GM21529 (cell line): ENCODE data around the gene B4GALNT3.

Source experiments
- ATAC-seq: cut with Tn5 transposase; IDR thresholded peaks from one replicate; pipeline ENCODE4 v1.9.1; 2021; ENCODE audit not compliant: unreplicated experiment

The B4GALNT3 gene

GRCh38 chr12:466762-467161, 7.0 kb downstream of the B4GALNT3 start:
- ATAC-seq, result no peak

- ATAC-seq, result no peak
Observed at GRCh38 chr12:467591-467990, 7.9 kb downstream of the B4GALNT3 start.

GRCh38 chr12:468671-469389, 9.1 kb downstream of the B4GALNT3 start:
- ATAC-seq, result no peak

GRCh38 chr12:470133-470532, 10.4 kb downstream of the B4GALNT3 start:
- no peak for ATAC-seq

GRCh38 chr12:473198-473597, 13.5 kb downstream of the B4GALNT3 start:
- no peak for ATAC-seq

DNA sequence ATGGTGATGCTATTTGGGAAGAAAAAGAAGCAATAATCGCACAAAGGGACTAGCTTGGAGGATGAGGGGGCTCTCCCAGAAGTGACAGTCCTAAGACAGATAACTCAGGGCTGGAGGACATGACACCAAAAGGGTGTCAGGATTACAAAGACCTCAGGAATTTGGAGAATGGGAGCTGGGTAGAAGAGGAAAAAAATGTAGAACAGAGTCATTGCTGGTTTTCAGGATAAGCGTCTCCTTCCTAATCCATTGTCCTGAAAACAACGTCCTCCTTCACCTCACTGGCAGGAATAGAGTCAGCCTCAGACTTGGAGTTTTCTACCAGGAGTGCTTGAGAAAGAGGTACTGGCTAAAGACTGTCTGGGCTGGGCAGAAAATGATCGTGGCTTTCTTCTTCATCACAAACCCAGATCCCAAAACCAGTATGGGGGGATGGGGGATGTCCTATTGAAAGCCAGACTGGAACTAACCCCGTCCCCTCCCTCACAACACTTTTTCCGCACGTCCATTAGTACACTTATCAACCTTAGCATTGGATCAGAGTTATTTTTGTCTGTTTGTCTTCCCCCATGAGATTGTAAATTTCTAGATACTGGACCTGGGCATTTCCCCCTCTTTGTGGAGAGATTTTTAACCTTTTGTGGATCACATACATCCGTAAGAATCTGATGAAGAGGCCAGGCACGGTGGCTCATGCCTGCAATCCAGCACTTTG, 14.3 kb downstream of the B4GALNT3 start:
- ATAC-seq, result no peak

GRCh38 chr12:475286-475685, 15.5 kb downstream of the B4GALNT3 start:
- ATAC-seq, result no peak

DNA sequence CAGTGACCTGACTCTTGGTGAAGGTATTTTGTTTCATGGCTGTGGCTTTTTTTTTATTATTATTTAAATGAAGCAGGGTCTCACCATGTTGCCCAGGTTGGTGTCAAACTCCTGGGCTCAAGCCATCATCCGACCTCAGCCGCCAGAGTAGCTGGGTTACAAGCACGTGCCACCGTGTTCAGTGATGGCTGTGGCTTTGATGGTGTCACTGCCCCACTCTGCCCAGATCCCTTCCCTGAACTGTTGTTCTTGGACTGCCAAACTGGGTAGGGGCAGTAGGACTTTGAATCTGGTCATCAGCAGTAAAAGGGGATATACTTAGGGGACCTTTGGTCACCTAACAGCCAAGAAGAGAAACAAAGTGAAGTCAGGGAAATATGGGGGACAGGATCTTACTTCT, 19.4 kb downstream of the B4GALNT3 start:
- no peak for ATAC-seq

- no peak for ATAC-seq
Observed at GRCh38 chr12:480831-481816, 21.4 kb downstream of the B4GALNT3 start.

DNA sequence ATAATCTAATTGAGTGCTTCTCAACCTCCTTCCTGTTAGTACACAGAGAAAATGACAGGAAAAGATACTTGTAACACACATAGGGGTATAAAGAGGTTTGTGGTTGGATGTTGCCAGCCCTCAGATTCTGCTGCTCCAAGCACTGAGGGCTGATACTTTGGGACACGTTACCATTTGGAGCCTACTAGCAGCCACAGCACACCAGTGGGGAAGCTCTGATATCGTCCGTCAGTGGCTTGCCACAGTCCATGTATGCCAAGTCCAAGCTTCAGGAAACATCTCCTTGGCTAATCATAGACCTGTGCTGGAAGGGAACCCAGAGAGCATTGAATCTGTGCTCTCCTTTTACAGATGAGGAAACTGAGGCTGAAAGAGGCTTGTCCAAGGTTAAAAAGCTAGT, 22.3 kb downstream of the B4GALNT3 start:
- ATAC-seq, result no peak

- ATAC-seq, result no peak
Observed at GRCh38 chr12:484096-484495, 24.4 kb downstream of the B4GALNT3 start.

DNA sequence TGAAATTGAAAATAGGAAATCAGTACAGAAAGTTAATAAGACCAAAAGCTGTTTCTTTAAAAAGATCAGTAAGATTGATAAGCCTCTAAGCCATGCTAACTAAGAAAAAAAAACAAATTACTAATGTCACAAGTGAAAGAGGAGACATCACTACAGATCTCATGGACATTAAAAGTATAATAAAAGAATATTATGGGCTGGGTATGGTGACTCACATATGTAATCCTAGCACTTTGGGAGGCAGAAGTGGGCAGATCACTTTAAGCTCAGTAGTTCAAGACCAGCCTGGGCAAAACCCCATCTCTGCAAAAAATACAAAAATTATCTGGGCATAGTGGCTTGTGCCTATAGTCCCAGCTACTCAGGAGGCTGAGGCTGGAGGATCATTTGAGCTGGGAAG, 30.5 kb downstream of the B4GALNT3 start:
- ATAC-seq, result no peak

GRCh38 chr12:495466-495865, 35.7 kb downstream of the B4GALNT3 start:
- no peak for ATAC-seq

DNA sequence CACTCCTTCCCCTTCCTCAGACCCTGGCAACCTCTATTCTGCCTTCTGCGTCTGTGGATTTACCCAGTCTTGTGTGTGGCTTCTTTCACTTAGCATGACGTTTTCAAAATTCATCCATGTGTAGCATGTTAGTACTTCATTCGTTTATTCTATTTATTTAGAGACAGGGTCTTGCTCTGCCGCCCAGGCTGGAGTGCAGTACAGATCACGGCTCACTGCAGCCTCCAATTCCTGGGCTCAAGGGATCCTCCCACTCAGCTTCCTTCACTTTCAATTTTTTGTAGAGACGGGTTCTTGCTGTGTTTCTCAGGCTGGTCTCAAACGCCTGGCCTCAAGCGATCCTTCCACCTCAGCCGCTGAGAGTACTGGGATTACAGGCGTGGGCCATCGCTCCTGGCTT, 37.0 kb downstream of the B4GALNT3 start:
- ATAC-seq, result no peak

GRCh38 chr12:497501-498160, 37.9 kb downstream of the B4GALNT3 start:
- no peak for ATAC-seq

- ATAC-seq, result no peak
Observed at GRCh38 chr12:499837-500458, 40.2 kb downstream of the B4GALNT3 start.

- no peak for ATAC-seq
Observed at GRCh38 chr12:501722-502447, 42.1 kb downstream of the B4GALNT3 start.

DNA sequence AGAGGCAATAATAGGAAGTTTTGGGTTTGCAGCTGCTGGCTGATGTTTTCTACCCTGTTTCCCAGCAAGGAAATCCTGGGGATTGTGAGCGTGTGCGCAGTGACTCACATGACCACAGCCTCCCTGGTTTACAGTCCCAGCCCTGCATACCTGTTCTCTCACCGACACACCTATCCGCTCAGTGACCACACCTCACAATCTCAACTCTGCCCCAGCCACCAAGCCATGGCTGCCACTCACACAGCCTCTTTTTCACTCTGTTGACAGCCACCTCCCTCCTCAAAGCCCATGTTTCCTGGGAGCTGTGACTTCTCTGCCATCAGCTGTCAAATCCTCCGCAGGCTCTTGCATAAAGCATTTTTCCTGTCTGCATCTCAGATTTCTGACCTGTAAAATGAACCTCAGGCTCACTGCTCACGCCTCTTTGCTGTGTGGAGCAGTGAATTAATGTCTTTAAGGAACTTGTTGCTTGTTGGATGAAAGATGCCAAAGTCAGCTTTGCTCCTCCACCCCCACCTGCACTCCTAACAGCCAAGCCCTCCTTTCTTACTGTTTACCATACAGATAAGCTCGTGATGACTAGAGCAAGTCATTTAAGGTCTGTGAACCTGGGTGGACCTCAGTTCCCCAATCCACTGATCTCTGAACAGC, 43.5 kb downstream of the B4GALNT3 start:
- no peak for ATAC-seq

GRCh38 chr12:505221-505620, 45.5 kb downstream of the B4GALNT3 start:
- no peak for ATAC-seq
